Left lung (tissue), 10 donors: ENCODE results near the gene CTSG. TPM values are rescaled to one million over a fixed set of nuclear protein-coding genes. Genes with fewer than 3 reads are reported as not detected.

Experiments
- ATAC-seq: fragments of 200-7000 bp; cut with Tn5 transposase; one replicate; pipeline ENCODE4 v1.9.1; 2020; ENCODE audit warnings: moderate library complexity
- DNase-seq, 4 donors: peaks; one replicate each; pipeline ENCODE4 v3.0.0-alpha.2; 2013 to 2020
- H3K27ac ChIP-seq, 2 donors: fragments of 200-600 bp; sonication (generic) in 1 of 2; one replicate each; pipeline versions ENCODE4 v1.5.0 to v1.8.0; 2020 to 2021
- H3K27me3 ChIP-seq, 2 donors: fragments of 200-600 bp; sonication (generic) in 1 of 2; one replicate each; pipeline versions ENCODE4 v1.5.0 to v1.8.0; 2020 to 2021
- H3K36me3 ChIP-seq, 2 donors: fragments of 200-600 bp; sonication (generic) in 1 of 2; one replicate each; pipeline versions ENCODE4 v1.5.0 to v1.8.0; 2020 to 2021
- H3K4me1 ChIP-seq, 2 donors: fragments of 200-600 bp; one replicate each; pipeline ENCODE4 v1.8.0; 2021
- H3K4me3 ChIP-seq, 2 donors: fragments of 200-600 bp; sonication (generic) in 1 of 2; one replicate each; pipeline versions ENCODE4 v1.5.0 to v1.8.0; 2020 to 2021; ENCODE audit warnings: mild to moderate bottlenecking in 1 of 2
- H3K9me3 ChIP-seq, 2 donors: fragments of 200-600 bp; sonication (generic) in 1 of 2; one replicate each; pipeline versions ENCODE4 v1.5.0 to v1.8.0; 2020 to 2021
- CTCF ChIP-seq, 2 donors: fragments of 200-600 bp; sonication (generic) in 1 of 2; IDR thresholded peaks; one replicate each; pipeline versions ENCODE4 v1.5.0 to v1.8.0; 2021; ENCODE audit warnings: antibody characterized with exemption in 2 of 2
- intact Hi-C, 2 donors: fragments of 100-400 bp; cut with DNase I; formaldehyde crosslinking; loops; one replicate each; pipeline versions ENCODE4 v1.11.2 to v1.14.2; 2022
- polyA plus RNA-seq, 6 donors: library from polyadenylated mRNA; unstranded; fragments of 120-200 nt; gene quantifications; one replicate each; pipeline ENCODE4 v1.2.1, GENCODE V29; 2013; ENCODE audit not compliant: insufficient read length in 6 of 6
- total RNA-seq, 2 donors: library from RNA; stranded (reverse); fragmentation: NEBNext Ultra II Directional; extraction: Animal tissue kit (Norgen Biotek cat#: 25700); gene quantifications; one replicate each; pipeline ENCODE4 v1.2.1, GENCODE V29; 2021
- donor health status: DM: no; HTN: yes; CAD: no.
- donor health status: DM: no; HTN: no; CAD: no.

Gene CTSG
- total and polyA plus RNA-seq, 8 donors: 1.1 to 5.1 (median 1.8) TPM

GRCh38 chr14:24609655-24610344, 33.8 kb upstream of the CTSG start, which contains the start of gene GZMH:
TSS of gene GZMH (minus strand) at chr14:24609685. CDS start at chr14:24609613, 72 bp downstream.
- no peak within 1 kb of the TSS for H3K27ac ChIP-seq
- peaks cover 0 to 21% of the 10 kb centered on the region in 2 donors for H3K4me1 ChIP-seq
- intact Hi-C loops: no loop called here
- TF ChIP-seq CTCF (IDR thresholded peaks at IDR 0.05): no peak
- DNase-seq (no peak), ATAC-seq (no peak)
- no peaks in the 10 kb centered on the region for H3K36me3 ChIP-seq
- H3K4me3 ChIP-seq: no peak within 1 kb of the TSS
- H3K27me3 ChIP-seq: no peaks in the 10 kb centered on the region
- H3K9me3 ChIP-seq: no peaks in the 10 kb centered on the region

DNA sequence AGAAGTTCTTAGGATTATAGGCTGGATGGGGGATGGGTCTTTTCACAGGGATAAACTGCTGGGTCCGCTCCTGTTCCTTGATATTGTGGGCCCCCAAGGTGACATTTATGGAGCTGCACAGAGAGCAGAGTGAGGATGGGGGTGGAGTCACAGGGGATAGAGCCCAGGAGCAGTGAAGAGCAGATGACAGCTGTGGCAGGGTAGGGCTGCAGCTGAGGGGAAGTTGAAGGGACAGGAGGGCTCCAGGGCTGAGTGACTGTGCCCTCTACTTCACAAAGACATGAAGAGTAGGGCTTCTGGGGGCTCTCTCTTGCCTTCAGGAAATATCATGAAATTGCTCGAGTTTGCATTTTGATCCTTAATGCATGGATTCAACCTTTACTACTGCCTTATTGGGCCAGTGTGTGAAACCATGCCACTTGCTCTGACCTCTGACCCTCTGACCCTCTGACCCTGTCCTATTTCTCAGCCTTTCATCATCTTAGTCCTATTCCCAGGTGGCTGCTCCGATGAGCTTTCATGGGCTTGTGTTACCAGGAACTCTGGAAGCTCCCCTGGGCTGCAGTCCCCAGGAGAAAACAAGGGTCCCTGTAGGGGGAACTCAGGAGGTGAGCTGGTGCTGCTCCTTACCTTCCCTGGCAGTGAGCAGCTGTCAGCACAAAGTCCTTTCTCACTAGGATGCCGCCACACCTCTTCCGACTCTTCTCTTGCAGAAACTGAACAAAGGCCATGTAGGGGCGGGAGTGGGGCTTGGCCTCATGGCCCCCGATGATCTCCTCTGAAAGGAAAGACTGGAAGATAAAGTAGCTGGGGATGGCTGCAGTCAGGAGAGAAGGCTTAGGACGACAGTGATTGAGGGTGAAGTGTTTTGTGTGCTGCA, 31.8 kb upstream of the CTSG start:
- intact Hi-C loops: no loop called here
- peaks cover 0 to 21% of the 10 kb centered on the region in 2 donors for H3K4me1 ChIP-seq
- no peaks in the 10 kb centered on the region for H3K27me3 ChIP-seq
- H3K36me3 ChIP-seq: no peaks in the 10 kb centered on the region
- no peak overlapping the region for H3K27ac ChIP-seq
- ATAC-seq: no peak
- H3K9me3 ChIP-seq: no peaks in the 10 kb centered on the region
- H3K4me3 ChIP-seq: no peak overlapping the region
- no peak for TF ChIP-seq CTCF (IDR thresholded peaks at IDR 0.05)
- DNase-seq: no peak

GRCh38 chr14:24607081-24607480, 31.0 kb upstream of the CTSG start:
- DNase-seq (no peak), ATAC-seq (no peak)
- H3K27me3 ChIP-seq: no peaks in the 10 kb centered on the region
- intact Hi-C loops: no loop called here
- no peak overlapping the region for H3K4me3 ChIP-seq
- H3K36me3 ChIP-seq: no peaks in the 10 kb centered on the region
- H3K27ac ChIP-seq: no peak overlapping the region
- H3K4me1 ChIP-seq: peaks cover 0 to 21% of the 10 kb centered on the region in 2 donors
- TF ChIP-seq CTCF (IDR thresholded peaks at IDR 0.05): no peak
- no peaks in the 10 kb centered on the region for H3K9me3 ChIP-seq

- Histone ChIP-seq H3K4me1 (peaks cover 0 to 21% of the 10 kb centered on the region in 2 donors), H3K9me3 (no peaks in the 10 kb centered on the region), H3K36me3 (no peaks in the 10 kb centered on the region), H3K27me3 (no peaks in the 10 kb centered on the region), H3K4me3 (no peak overlapping the region), H3K27ac (no peak overlapping the region)
- ATAC-seq (no peak), DNase-seq (no peak)
- intact Hi-C loops: no loop called here
- TF ChIP-seq CTCF (IDR thresholded peaks at IDR 0.05): no peak
Measured at GRCh38 chr14:24606297-24606696, 30.2 kb upstream of the CTSG start.
